PC-3 (cell line): ENCODE results near the gene TCERG1L. TPM values are rescaled to one million over a fixed set of nuclear protein-coding genes. Genes with fewer than 3 reads are reported as not detected.

Experiments used
- ATAC-seq: fragments of 200-7000 bp; cut with Tn5 transposase; 2 replicates; pipeline ENCODE4 v1.9.1; 2020; ENCODE audit warnings: mild to moderate bottlenecking, moderate library complexity
- BruUV-seq: library from RNA; stranded (reverse); fragments of 400-500 nt; replicated peaks from 2 replicates; lab custom pipeline; 2021; lab: Mats Ljungman, UMichigan
- CTCF ChIA-PET: fragments of 300-600 bp; sonication (Branson Sonifier 250); formaldehyde crosslinking; loops from one replicate; lab custom pipeline; 2022; ENCODE audit warnings: antibody characterized with exemption; lab: Charles Lee
- POLR2A ChIA-PET: fragments of 300-600 bp; sonication (Branson Sonifier 250); formaldehyde crosslinking; loops from one replicate; lab custom pipeline; 2022; ENCODE audit warnings: antibody characterized with exemption; ENCODE audit not compliant: unreplicated experiment; lab: Charles Lee
- DNase-seq: peaks from one replicate; pipeline ENCODE4 v3.0.0-alpha.2; 2015
- H2AFZ ChIP-seq: fragments of 300-600 bp; sonication (generic); 2 replicates; pipeline ENCODE4 v1.6.0; 2016; ENCODE audit warnings: antibody characterized with exemption, low read length
- H3F3A ChIP-seq: fragments of 300-600 bp; sonication (generic); one replicate; pipeline ENCODE4 v1.6.0; 2017; ENCODE audit warnings: antibody characterized with exemption, low read length, control low read depth, mild to moderate bottlenecking; ENCODE audit not compliant: unreplicated experiment
- H3K27ac ChIP-seq: fragments of 300-600 bp; sonication (generic); 2 replicates; pipeline ENCODE4 v1.5.1; 2016; ENCODE audit warnings: mild to moderate bottlenecking, low read length
- H3K27me3 ChIP-seq: fragments of 300-600 bp; sonication (generic); 2 replicates; pipeline ENCODE4 v1.6.1; 2016; ENCODE audit warnings: low read length, mixed read lengths
- H3K36me3 ChIP-seq: fragments of 300-600 bp; sonication (generic); 2 replicates; pipeline ENCODE4 v1.6.1; 2016; ENCODE audit warnings: low read depth, mixed run types, low read length, mixed read lengths
- H3K4me1 ChIP-seq: fragments of 300-600 bp; sonication (generic); 2 replicates; pipeline ENCODE4 v1.5.1; 2016; ENCODE audit warnings: low read length; ENCODE audit not compliant: insufficient read depth
- H3K4me2 ChIP-seq: fragments of 300-600 bp; sonication (generic); 2 replicates; pipeline ENCODE4 v1.6.0; 2016; ENCODE audit warnings: low read length
- H3K4me3 ChIP-seq: fragments of 300-600 bp; sonication (generic); 2 replicates; pipeline ENCODE4 v1.5.1; 2016; ENCODE audit warnings: mild to moderate bottlenecking, low read length, mixed read lengths
- H3K79me2 ChIP-seq: fragments of 300-600 bp; sonication (generic); 2 replicates; pipeline ENCODE4 v1.6.1; 2017; ENCODE audit warnings: low read length, mixed read lengths
- H3K9ac ChIP-seq: fragments of 300-600 bp; sonication (generic); 2 replicates; pipeline ENCODE4 v1.6.0; 2016; ENCODE audit warnings: mild to moderate bottlenecking, low read length
- H3K9me2 ChIP-seq: fragments of 300-600 bp; sonication (generic); replicated peaks from 2 replicates; pipeline ENCODE4 v1.6.1; 2016; ENCODE audit warnings: mixed run types, low read length, mixed read lengths
- H3K9me3 ChIP-seq: fragments of 300-600 bp; sonication (generic); 2 replicates; pipeline ENCODE4 v1.6.1; 2016; ENCODE audit warnings: low read length, mixed read lengths
- H4K20me1 ChIP-seq: fragments of 300-600 bp; sonication (generic); 2 replicates; pipeline ENCODE4 v1.6.1; 2016; ENCODE audit warnings: low read length, mixed read lengths
- CTCF ChIP-seq: fragments of 300-600 bp; sonication (generic); conservative IDR thresholded peaks from 2 replicates; pipeline ENCODE4 v1.5.1; 2017; ENCODE audit warnings: antibody characterized with exemption, low read depth, mild to moderate bottlenecking, low read length
- EZH2 ChIP-seq: fragments of 300-600 bp; sonication (generic); IDR thresholded peaks from one replicate; pipeline ENCODE4 v1.6.1; 2017; ENCODE audit warnings: antibody characterized with exemption, mild to moderate bottlenecking, low read length; ENCODE audit not compliant: unreplicated experiment
- EZH2phosphoT487 ChIP-seq: fragments of 300-600 bp; sonication (generic); IDR thresholded peaks from 2 replicates; pipeline ENCODE4 v1.6.1; 2018; ENCODE audit warnings: mild to moderate bottlenecking, antibody characterized with exemption, low read length, borderline replicate concordance
- intact Hi-C: fragments of 100-400 bp; cut with micrococcal nuclease; formaldehyde crosslinking; loops from 2 replicates; pipeline ENCODE4 v1.9.0; 2023
- total RNA-seq: library from RNA; depleted of rRNA; stranded (reverse); fragments of >200 nt; gene quantifications from 2 replicates; pipeline ENCODE4 v1.2.3, GENCODE V29; 2014

TCERG1L gene
- total RNA-seq, 1 experiment from 2014 or later: not detected

- CTCF ChIA-PET: no interaction called here
- intact Hi-C loops: no loop called here
Observed at GRCh38 chr10:131109726-131110125, 201.8 kb downstream of the TCERG1L start.

GRCh38 chr10:131109291-131109690, 202.2 kb downstream of the TCERG1L start:
- H3K9me2 ChIP-seq: no peaks in the 10 kb centered on the region
- H3K4me1 ChIP-seq: no peaks in the 10 kb centered on the region
- ChIA-PET CTCF (no interaction called here), POLR2A (no interaction called here)
- no TSS peak for BruUV-seq
- no peaks in the 10 kb centered on the region for H3K79me2 ChIP-seq
- no peak for DNase-seq
- no peaks in the 10 kb centered on the region for H3F3A ChIP-seq
- no peaks in the 10 kb centered on the region for H3K36me3 ChIP-seq
- H3K27me3 ChIP-seq: no peaks in the 10 kb centered on the region
- no peaks in the 10 kb centered on the region for H4K20me1 ChIP-seq
- H3K9ac ChIP-seq: no peak overlapping the region
- H3K4me2 ChIP-seq: no peak overlapping the region
- no peak for ATAC-seq
- no peak for TF ChIP-seq EZH2
- no peak for TF ChIP-seq EZH2phosphoT487
- TF ChIP-seq CTCF: no peak
- intact Hi-C loops: no loop called here
- no peak overlapping the region for H2AFZ ChIP-seq
- no peak overlapping the region for H3K4me3 ChIP-seq
- H3K27ac ChIP-seq: no peak overlapping the region
- no peaks in the 10 kb centered on the region for H3K9me3 ChIP-seq

More at GRCh38 chr10:131109726-131110125, 201.8 kb downstream of the TCERG1L start:
- POLR2A ChIA-PET: no interaction called here
- Histone ChIP-seq H4K20me1 (no peaks in the 10 kb centered on the region), H3K4me3 (no peak overlapping the region), H3K27ac (no peak overlapping the region), H3K4me2 (no peak overlapping the region), H3K9ac (no peak overlapping the region), H3K27me3 (no peaks in the 10 kb centered on the region), H3K9me2 (no peaks in the 10 kb centered on the region), H3K36me3 (no peaks in the 10 kb centered on the region), H3K9me3 (no peaks in the 10 kb centered on the region), H3K79me2 (no peaks in the 10 kb centered on the region), H3K4me1 (no peaks in the 10 kb centered on the region), H3F3A (no peaks in the 10 kb centered on the region), H2AFZ (no peak overlapping the region)
- BruUV-seq: no TSS peak
- ATAC-seq: no peak
- DNase-seq: no peak
- TF ChIP-seq CTCF (no peak), EZH2phosphoT487 (no peak), EZH2 (no peak)

GRCh38 chr10:131107970-131108369, 203.6 kb downstream of the TCERG1L start:
- H3K9me3 ChIP-seq: no peaks in the 10 kb centered on the region
- ChIA-PET POLR2A (no interaction called here), CTCF (no interaction called here)
- H3K4me1 ChIP-seq: no peaks in the 10 kb centered on the region
- DNase-seq (no peak), ATAC-seq (no peak)
- no peaks in the 10 kb centered on the region for H3K36me3 ChIP-seq
- H3K79me2 ChIP-seq: no peaks in the 10 kb centered on the region
- H3K4me3 ChIP-seq: no peak overlapping the region
- no peaks in the 10 kb centered on the region for H3K27me3 ChIP-seq
- no peaks in the 10 kb centered on the region for H4K20me1 ChIP-seq
- intact Hi-C loops: no loop called here
- no peaks in the 10 kb centered on the region for H3F3A ChIP-seq
- H3K9ac ChIP-seq: no peak overlapping the region
- no peak overlapping the region for H2AFZ ChIP-seq
- no TSS peak for BruUV-seq
- no peak overlapping the region for H3K27ac ChIP-seq
- H3K4me2 ChIP-seq: no peak overlapping the region
- H3K9me2 ChIP-seq: no peaks in the 10 kb centered on the region
- TF ChIP-seq EZH2phosphoT487 (no peak), CTCF (no peak), EZH2 (no peak)
